Small intestine (tissue), 7 donors: ENCODE data around the gene MAMDC4. TPM values are rescaled to one million over a fixed set of nuclear protein-coding genes. Genes with fewer than 3 reads are reported as not detected.
"Not testable (repeated sequence)": the region's sequence is repeated elsewhere in the genome, so short reads cannot be mapped to it uniquely, and the experiment has no call there.

Experiments used
- DNase-seq, 2 donors: peaks; one replicate each; pipeline versions ENCODE4 v3.0.0 to v3.0.0-alpha.2; 2013
- FAIRE-seq: peaks from 2 replicates; lab custom pipeline; 2012; peaks lifted over from hg19 to GRCh38; lab: Jason Lieb, UNC
- H3K27ac ChIP-seq, 3 donors: one replicate each; pipeline ENCODE4 v1.5.1; 2013; ENCODE audit warnings: low read length in 2 of 3, mild to moderate bottlenecking in 2 of 3, control low read depth in 1 of 3, inconsistent platforms in 1 of 3, low read depth in 1 of 3, moderate library complexity in 1 of 3
- H3K27me3 ChIP-seq, 3 donors: one replicate each; pipeline ENCODE4 v1.6.1; 2013; ENCODE audit warnings: low read length in 3 of 3, inconsistent platforms in 1 of 3; ENCODE audit not compliant: control insufficient read depth in 3 of 3, insufficient read depth in 3 of 3
- H3K36me3 ChIP-seq, 3 donors: one replicate each; pipeline ENCODE4 v1.6.1; 2013; ENCODE audit warnings: low read length in 3 of 3, inconsistent platforms in 1 of 3, low read depth in 1 of 3, mild to moderate bottlenecking in 1 of 3, moderate library complexity in 1 of 3; ENCODE audit not compliant: control insufficient read depth in 3 of 3, insufficient read depth in 2 of 3
- H3K4me1 ChIP-seq, 3 donors: one replicate each; pipeline ENCODE4 v1.6.1; 2013; ENCODE audit warnings: low read length in 2 of 3, inconsistent platforms in 1 of 3, low read depth in 1 of 3, mild to moderate bottlenecking in 1 of 3, moderate library complexity in 1 of 3; ENCODE audit not compliant: control insufficient read depth in 3 of 3, insufficient read depth in 2 of 3
- H3K4me3 ChIP-seq, 3 donors: one replicate each; pipeline ENCODE4 v1.5.1; 2013; ENCODE audit warnings: low read length in 3 of 3, control low read depth in 1 of 3, inconsistent platforms in 1 of 3, low read depth in 1 of 3, mild to moderate bottlenecking in 1 of 3, moderate library complexity in 1 of 3
- H3K9me3 ChIP-seq, 2 donors: one replicate each; pipeline ENCODE4 v1.6.1; 2013; ENCODE audit warnings: low read depth in 1 of 2, low read length in 1 of 2; ENCODE audit not compliant: control insufficient read depth in 2 of 2, insufficient read depth in 1 of 2
- WGBS, 3 donors: extraction: QIAGEN DNeasy Blood & Tissue Kit; methylation state at CpG; one replicate each; pipeline ENCODE4 v1.1.7; 2013; 5-methylcytosine and 5-hydroxymethylcytosine counted together
- polyA plus RNA-seq, 4 donors: library from polyadenylated mRNA; stranded (reverse) in 3 of 4; unstranded in 1 of 4; fragments of 200-250 nt in 3 of 4; fragments of 120-200 nt in 1 of 4; gene quantifications; one replicate each; pipeline versions ENCODE4 v1.2.1 to v1.2.3, GENCODE V29; 2013
- donor health status: healthy with polysubstance abuse.
- donor health status: control.
- donor health status: control.
- donor health status: Bipolar disorder and iron deficiency.
- donor health status: healthy.

MAMDC4 gene
- polyA plus RNA-seq, 4 donors = 4.6 to 1,156 (median 8.9) TPM

DNA sequence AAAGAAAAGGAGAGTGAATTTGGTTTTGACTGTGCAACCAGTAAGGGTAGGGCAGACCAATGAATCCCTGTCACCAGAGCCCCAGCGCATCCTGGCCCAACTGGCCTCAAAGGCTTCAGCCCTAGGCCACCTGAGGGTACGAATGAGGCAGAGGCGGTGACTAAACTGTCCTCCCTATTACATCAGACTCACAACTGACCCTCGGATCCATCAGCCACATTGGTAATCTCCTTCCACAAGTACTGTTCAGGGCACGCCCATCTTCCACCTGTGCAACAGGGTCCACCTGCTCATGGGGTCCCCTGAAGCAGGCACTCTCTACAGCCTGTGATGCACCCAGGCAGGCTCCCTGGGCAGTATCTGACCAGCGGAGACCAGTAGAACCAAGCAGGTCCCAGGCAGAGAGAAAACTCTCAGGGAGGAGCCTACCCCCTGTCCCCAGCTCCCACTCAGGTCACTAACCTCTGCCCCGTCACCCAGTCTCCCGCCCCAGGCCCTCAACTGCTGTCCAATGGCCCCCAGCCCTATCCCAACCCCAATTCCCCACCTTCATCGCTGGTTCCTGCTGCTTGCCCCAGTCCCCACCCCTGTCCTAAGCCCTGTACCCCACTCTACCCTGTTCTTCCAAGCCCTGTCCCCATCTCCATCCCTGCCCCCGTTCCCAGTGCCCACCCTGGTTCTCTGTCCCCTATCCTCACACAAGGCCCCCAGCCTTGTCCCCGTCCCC, 13.1 kb downstream of the MAMDC4 start:
- DNase-seq = peak; percentile 68 to 77
- H3K4me1 ChIP-seq = peaks cover 3 to 18% (median 6%) of the 10 kb centered on the region in 3 donors
- FAIRE-seq = no peak
- WGBS, 3 donors = 36 to 55% (median 55%) methylated on average over 10 to 11 of the region's 11 CpGs
- H3K4me3 ChIP-seq = peak overlapping the region; percentile 67 to 98 (median 96)
- no peaks in the 10 kb centered on the region for H3K27me3 ChIP-seq
- H3K9me3 ChIP-seq = peaks cover 0 to 17% of the 10 kb centered on the region in 2 donors
- peaks cover 6 to 52% (median 21%) of the 10 kb centered on the region in 3 donors for H3K36me3 ChIP-seq
- H3K27ac ChIP-seq = peak overlapping the region; percentile 76 to 94 (median 91)

DNA sequence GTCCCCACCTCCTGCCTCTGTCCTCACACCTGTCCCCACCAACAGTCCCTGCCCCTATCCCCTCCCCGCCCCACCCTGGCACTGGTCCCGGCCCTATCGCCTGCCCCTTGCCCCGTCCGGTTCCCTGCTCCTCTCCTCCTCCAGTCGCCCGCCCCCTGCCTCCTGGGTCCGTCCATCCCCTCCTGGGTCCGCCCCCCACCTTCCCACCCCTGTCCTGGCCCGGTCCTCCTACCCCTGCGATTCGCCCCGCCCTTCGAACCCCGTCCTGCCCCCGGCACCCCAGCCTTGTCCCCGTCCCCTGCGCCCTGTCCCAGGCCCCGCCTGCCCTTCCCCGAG, 13.6 kb downstream of the MAMDC4 start:
- Histone ChIP-seq H3K27me3 (no peaks in the 10 kb centered on the region), H3K27ac (peak overlapping the region; percentile 76 to 99 (median 91)), H3K4me1 (peaks cover 3 to 13% (median 6%) of the 10 kb centered on the region in 3 donors), H3K9me3 (peaks cover 0 to 17% of the 10 kb centered on the region in 2 donors), H3K36me3 (peaks cover 6 to 47% (median 21%) of the 10 kb centered on the region in 3 donors), H3K4me3 (peak overlapping the region; percentile 67 to 98 (median 96))
- DNase-seq = peak in 1 of 2 donors; percentile 82
- FAIRE-seq = no peak
- WGBS, 3 donors = 0 to 3% (median 2%) methylated on average over 12 to 20 of the region's 20 CpGs

DNA sequence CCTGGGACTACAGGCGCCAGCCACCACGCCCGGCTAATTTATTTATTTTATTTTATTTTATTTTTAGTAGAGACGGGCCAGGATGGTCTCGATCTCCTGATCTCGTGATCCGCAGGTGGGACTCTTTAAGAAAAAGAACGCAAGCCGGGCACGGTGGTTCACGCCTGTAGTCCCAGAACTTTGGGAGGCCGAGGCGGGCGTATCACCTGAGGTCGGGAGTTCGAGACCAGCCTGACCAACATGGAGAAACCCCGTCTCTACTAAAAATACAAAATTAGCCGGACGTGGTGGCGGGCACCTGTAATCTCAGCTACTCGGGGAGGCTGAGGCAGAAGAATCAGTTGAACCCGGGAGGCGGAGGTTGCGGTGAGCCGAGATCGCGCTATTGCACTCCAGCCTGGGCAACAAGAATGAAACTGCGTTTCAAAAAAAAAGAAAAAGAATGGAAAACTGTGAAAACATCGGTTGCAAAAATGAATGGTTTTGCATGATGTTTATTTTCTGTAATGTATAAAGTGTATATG, 14.8 kb downstream of the MAMDC4 start:
- Histone ChIP-seq H3K4me3 (peak overlapping the region; percentile 52 to 98 (median 58)), H3K27ac (peak overlapping the region in 1 of 3 donors; percentile 61), H3K9me3 (peaks cover 0 to 17% of the 10 kb centered on the region in 2 donors), H3K36me3 (peaks cover 6 to 35% (median 18%) of the 10 kb centered on the region in 3 donors)
- not testable (repeated sequence) for FAIRE-seq, DNase-seq, H3K27me3 ChIP-seq, H3K4me1 ChIP-seq
- 73 to 84% (median 79%) methylated on average over 29 of the region's 29 CpGs for WGBS, 3 donors

- FAIRE-seq (no peak), DNase-seq (no peak)
- peaks cover 0 to 3% (median 3%) of the 10 kb centered on the region in 3 donors for H3K4me1 ChIP-seq
- H3K27me3 ChIP-seq = no peaks in the 10 kb centered on the region
- 98 to 99% (median 98%) methylated on average over 18 of the region's 18 CpGs for WGBS, 3 donors
- peaks cover 0 to 23% of the 10 kb centered on the region in 2 donors for H3K9me3 ChIP-seq
- H3K4me3 ChIP-seq = no peak overlapping the region
- H3K27ac ChIP-seq = no peak overlapping the region
- peaks cover 6 to 30% (median 13%) of the 10 kb centered on the region in 3 donors for H3K36me3 ChIP-seq
Measured at GRCh38 chr9:136867480-136867879, 15.3 kb downstream of the MAMDC4 start.

- peaks cover 0 to 3% (median 3%) of the 10 kb centered on the region in 3 donors for H3K4me1 ChIP-seq
- no peak for FAIRE-seq
- no peaks in the 10 kb centered on the region for H3K27me3 ChIP-seq
- peaks cover 4 to 25% (median 9%) of the 10 kb centered on the region in 3 donors for H3K36me3 ChIP-seq
- no peak overlapping the region for H3K4me3 ChIP-seq
- no peak for DNase-seq
- H3K9me3 ChIP-seq = peaks cover 0 to 26% of the 10 kb centered on the region in 2 donors
- H3K27ac ChIP-seq = no peak overlapping the region
- WGBS, 3 donors = 97 to 98% (median 98%) methylated on average over 18 of the region's 18 CpGs
Measured at GRCh38 chr9:136867917-136868316, 15.8 kb downstream of the MAMDC4 start.

- H3K4me1 ChIP-seq = peaks cover 0 to 3% (median 3%) of the 10 kb centered on the region in 3 donors
- peaks cover 0 to 30% of the 10 kb centered on the region in 2 donors for H3K9me3 ChIP-seq
- H3K36me3 ChIP-seq = peaks cover 0 to 18% (median 3%) of the 10 kb centered on the region in 3 donors
- no peaks in the 10 kb centered on the region for H3K27me3 ChIP-seq
- WGBS, 3 donors = 93 to 97% (median 95%) methylated on average over 11 of the region's 11 CpGs
- no peak overlapping the region for H3K4me3 ChIP-seq
- H3K27ac ChIP-seq = no peak overlapping the region
- FAIRE-seq = no peak
- no peak for DNase-seq
Measured at GRCh38 chr9:136868644-136869043, 16.5 kb downstream of the MAMDC4 start.

GRCh38 chr9:136869611-136870010, 17.5 kb downstream of the MAMDC4 start:
- not testable (repeated sequence) for H3K36me3 ChIP-seq, FAIRE-seq, H3K4me3 ChIP-seq, H3K27ac ChIP-seq, H3K4me1 ChIP-seq, DNase-seq, H3K27me3 ChIP-seq
- peaks cover 0 to 30% of the 10 kb centered on the region in 2 donors for H3K9me3 ChIP-seq
- 88 to 89% (median 89%) methylated on average over 2 of the region's 2 CpGs for WGBS, 3 donors

GRCh38 chr9:136875155-136875554, 23.0 kb downstream of the MAMDC4 start:
- no peaks in the 10 kb centered on the region for H3K4me1 ChIP-seq
- H3K27ac ChIP-seq = no peak overlapping the region
- 91 to 94% (median 94%) methylated on average over 6 of the region's 6 CpGs for WGBS, 3 donors
- no peaks in the 10 kb centered on the region for H3K36me3 ChIP-seq
- DNase-seq (no peak), FAIRE-seq (no peak)
- H3K27me3 ChIP-seq = no peaks in the 10 kb centered on the region
- H3K9me3 ChIP-seq = peaks cover 0 to 12% of the 10 kb centered on the region in 2 donors
- no peak overlapping the region for H3K4me3 ChIP-seq
